OCI-LY3 (cell line): ENCODE measurements around the gene CPOX.
A peak's percentile ranks its signal among the peaks of the same experiment; 100 is the strongest.

Source experiments
- H2AFZ ChIP-seq: fragments of 200-600, 300-600 bp; shearing (Covaris generic); 2 replicates; pipeline ENCODE4 v1.6.0; 2014; ENCODE audit warnings: antibody characterized with exemption, low read depth, low read length
- H3K27ac ChIP-seq: fragments of 200-600, 300-600 bp; sonication (generic); 2 replicates; pipeline ENCODE4 v1.5.1; 2014; ENCODE audit warnings: mild to moderate bottlenecking, low read length, moderate library complexity, mixed read lengths
- H3K27me3 ChIP-seq: fragments of 200-600, 300-600 bp; sonication (generic); 2 replicates; pipeline ENCODE4 v1.6.1; 2014; ENCODE audit warnings: low read depth, low read length, mixed read lengths
- H3K36me3 ChIP-seq: fragments of 200-600, 300-600 bp; sonication (generic); replicated peaks from 2 replicates; pipeline ENCODE3; 2014; ENCODE audit warnings: low read depth, low read length, mixed read lengths
- H3K4me1 ChIP-seq: fragments of 300-600, 200-600 bp; sonication (generic); 2 replicates; pipeline ENCODE4 v1.6.1; 2014; ENCODE audit warnings: low read length, mixed read lengths
- H3K4me2 ChIP-seq: fragments of 200-600, 300-600 bp; sonication (generic); 2 replicates; pipeline ENCODE4 v1.6.1; 2014; ENCODE audit warnings: low read length, mixed read lengths
- H3K4me3 ChIP-seq: fragments of 300-600, 200-600 bp; sonication (generic); 2 replicates; pipeline ENCODE4 v1.5.1; 2014; ENCODE audit warnings: antibody characterized with exemption, mild to moderate bottlenecking, low read length, moderate library complexity
- H3K79me2 ChIP-seq: fragments of 300-600, 200-600 bp; shearing (Covaris generic); 2 replicates; pipeline ENCODE4 v1.6.1; 2014; ENCODE audit warnings: mild to moderate bottlenecking, low read length, mixed read lengths
- H3K9ac ChIP-seq: fragments of 300-600, 200-600 bp; shearing (Covaris generic); 2 replicates; pipeline ENCODE4 v1.6.0; 2014; ENCODE audit warnings: mild to moderate bottlenecking, low read length, moderate library complexity
- H3K9me3 ChIP-seq: fragments of 200-600, 300-600 bp; shearing (Covaris generic); 2 replicates; pipeline ENCODE4 v1.6.1; 2014; ENCODE audit warnings: low read length, mixed read lengths; ENCODE audit not compliant: insufficient read depth
- H4K20me1 ChIP-seq: fragments of 200-600, 300-600 bp; sonication (generic); 2 replicates; pipeline ENCODE4 v1.6.1; 2016; ENCODE audit warnings: low read length, mixed read lengths; ENCODE audit not compliant: insufficient read depth
- EZH2phosphoT487 ChIP-seq: fragments of 200-600 bp; shearing (Covaris generic); IDR thresholded peaks from 2 replicates; pipeline ENCODE4 v1.6.1; 2018; ENCODE audit warnings: antibody characterized with exemption, mixed run types, low read depth
- TF ChIP-seq, protein P1 (sequence below): fragments of 200-600, 300-600 bp; sonication (generic); IDR thresholded peaks from 2 replicates; pipeline ENCODE4 v1.5.1; 2014; ENCODE audit warnings: antibody characterized with exemption, low read length, low read depth

Gene CPOX

GRCh38 chr3:98594628-98595324, 1.4 kb upstream of the CPOX start:
- no peaks in the 10 kb centered on the region for H3K36me3 ChIP-seq

DNA sequence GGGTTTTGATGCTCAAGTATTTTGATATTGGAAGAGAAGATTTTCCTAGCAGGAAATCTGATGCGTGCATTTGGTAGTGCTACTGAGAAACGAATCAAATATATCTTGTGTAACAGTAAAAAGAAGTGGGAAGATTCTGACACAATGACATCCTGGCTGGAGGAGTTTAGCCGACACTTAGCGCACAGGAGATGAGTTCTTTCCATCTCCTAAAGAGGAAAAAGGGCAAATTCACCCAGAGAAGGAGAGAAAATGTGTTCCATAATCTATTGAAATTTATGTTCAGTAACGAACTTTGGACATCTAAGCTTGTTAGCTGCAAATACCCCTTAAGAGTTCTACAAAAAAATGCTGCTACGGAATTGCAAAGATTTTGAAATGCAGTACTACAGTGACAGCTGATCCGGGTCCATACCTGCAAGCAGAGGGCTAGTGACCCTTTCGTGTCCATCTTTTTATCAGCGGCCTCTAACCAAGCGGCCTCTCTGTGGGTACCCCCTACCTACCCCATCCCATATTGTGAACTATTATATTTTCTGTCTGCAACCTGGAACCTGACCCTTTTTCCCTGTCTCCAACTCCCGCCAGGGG, 971 bp downstream of the CPOX start:
- H3K4me1 ChIP-seq: peaks cover 21% of the 10 kb centered on the region
- peaks cover 3% of the 10 kb centered on the region for H3K36me3 ChIP-seq
- H2AFZ ChIP-seq: no peak overlapping the region
- H3K27me3 ChIP-seq: peaks cover 7% of the 10 kb centered on the region; the same call in 1 of the 2 replicates
- H3K27ac ChIP-seq: no peak overlapping the region
- peak overlapping the region; percentile 90 for H3K4me3 ChIP-seq
- TF ChIP-seq, protein P1, sequence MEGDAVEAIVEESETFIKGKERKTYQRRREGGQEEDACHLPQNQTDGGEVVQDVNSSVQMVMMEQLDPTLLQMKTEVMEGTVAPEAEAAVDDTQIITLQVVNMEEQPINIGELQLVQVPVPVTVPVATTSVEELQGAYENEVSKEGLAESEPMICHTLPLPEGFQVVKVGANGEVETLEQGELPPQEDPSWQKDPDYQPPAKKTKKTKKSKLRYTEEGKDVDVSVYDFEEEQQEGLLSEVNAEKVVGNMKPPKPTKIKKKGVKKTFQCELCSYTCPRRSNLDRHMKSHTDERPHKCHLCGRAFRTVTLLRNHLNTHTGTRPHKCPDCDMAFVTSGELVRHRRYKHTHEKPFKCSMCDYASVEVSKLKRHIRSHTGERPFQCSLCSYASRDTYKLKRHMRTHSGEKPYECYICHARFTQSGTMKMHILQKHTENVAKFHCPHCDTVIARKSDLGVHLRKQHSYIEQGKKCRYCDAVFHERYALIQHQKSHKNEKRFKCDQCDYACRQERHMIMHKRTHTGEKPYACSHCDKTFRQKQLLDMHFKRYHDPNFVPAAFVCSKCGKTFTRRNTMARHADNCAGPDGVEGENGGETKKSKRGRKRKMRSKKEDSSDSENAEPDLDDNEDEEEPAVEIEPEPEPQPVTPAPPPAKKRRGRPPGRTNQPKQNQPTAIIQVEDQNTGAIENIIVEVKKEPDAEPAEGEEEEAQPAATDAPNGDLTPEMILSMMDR: no peak
- no peak for TF ChIP-seq EZH2phosphoT487
- H3K79me2 ChIP-seq: no peaks in the 10 kb centered on the region
- H3K9me3 ChIP-seq: no peaks in the 10 kb centered on the region
- H3K4me2 ChIP-seq: peak overlapping the region; percentile 90
- H3K9ac ChIP-seq: peak overlapping the region; percentile 72
- peaks cover 2% of the 10 kb centered on the region; the same call in 1 of the 2 replicates for H4K20me1 ChIP-seq

More at GRCh38 chr3:98594628-98595324, 1.4 kb upstream of the CPOX start:
- Histone ChIP-seq H3K9ac (no peak overlapping the region), H3K27ac (no peak overlapping the region), H2AFZ (no peak overlapping the region), H3K9me3 (no peaks in the 10 kb centered on the region), H3K27me3 (peaks cover 10% of the 10 kb centered on the region; the same call in 1 of the 2 replicates), H4K20me1 (no peaks in the 10 kb centered on the region), H3K4me3 (0 out of 2 replicates have a peak overlapping the region, but pooled peaks have one; percentile 90), H3K4me1 (peaks cover 17% of the 10 kb centered on the region), H3K4me2 (no peak overlapping the region; the same call in 1 of the 2 replicates), H3K79me2 (no peaks in the 10 kb centered on the region)
- TF ChIP-seq EZH2phosphoT487: no peak
- TF ChIP-seq, protein P1: no peak

GRCh38 chr3:98589331-98590036, 3.9 kb downstream of the CPOX start:
- no peak overlapping the region for H3K4me3 ChIP-seq
- H4K20me1 ChIP-seq: peaks cover 8% of the 10 kb centered on the region; the same call in 1 of the 2 replicates
- peaks cover 20% of the 10 kb centered on the region for H3K4me1 ChIP-seq
- no peaks in the 10 kb centered on the region for H3K9me3 ChIP-seq
- H3K27me3 ChIP-seq: peaks cover 7% of the 10 kb centered on the region; the same call in 1 of the 2 replicates
- no peak overlapping the region for H3K9ac ChIP-seq
- no peak overlapping the region for H2AFZ ChIP-seq
- H3K4me2 ChIP-seq: no peak overlapping the region
- peaks cover 11% of the 10 kb centered on the region for H3K36me3 ChIP-seq
- H3K27ac ChIP-seq: no peak overlapping the region
- no peak for TF ChIP-seq EZH2phosphoT487
- TF ChIP-seq, protein P1: no peak
- H3K79me2 ChIP-seq: no peaks in the 10 kb centered on the region

- Histone ChIP-seq H3K27ac (no peak overlapping the region), H3K36me3 (peaks cover 11% of the 10 kb centered on the region), H3K4me3 (no peak overlapping the region), H3K4me2 (no peak overlapping the region), H3K9ac (no peak overlapping the region), H4K20me1 (peaks cover 8% of the 10 kb centered on the region; the same call in 1 of the 2 replicates), H3K4me1 (peaks cover 20% of the 10 kb centered on the region), H3K27me3 (peaks cover 7% of the 10 kb centered on the region; the same call in 1 of the 2 replicates), H3K9me3 (no peaks in the 10 kb centered on the region), H3K79me2 (no peaks in the 10 kb centered on the region), H2AFZ (no peak overlapping the region)
- TF ChIP-seq EZH2phosphoT487: no peak
- TF ChIP-seq, protein P1: no peak
Measured at GRCh38 chr3:98588065-98588464, 5.3 kb downstream of the CPOX start.
